Measurements from ENCODE around the gene PXMP2.
"Not testable (repeated sequence)": the region's sequence is repeated elsewhere in the genome, so short reads cannot be mapped to it uniquely, and the experiment has no call there.

DNA sequence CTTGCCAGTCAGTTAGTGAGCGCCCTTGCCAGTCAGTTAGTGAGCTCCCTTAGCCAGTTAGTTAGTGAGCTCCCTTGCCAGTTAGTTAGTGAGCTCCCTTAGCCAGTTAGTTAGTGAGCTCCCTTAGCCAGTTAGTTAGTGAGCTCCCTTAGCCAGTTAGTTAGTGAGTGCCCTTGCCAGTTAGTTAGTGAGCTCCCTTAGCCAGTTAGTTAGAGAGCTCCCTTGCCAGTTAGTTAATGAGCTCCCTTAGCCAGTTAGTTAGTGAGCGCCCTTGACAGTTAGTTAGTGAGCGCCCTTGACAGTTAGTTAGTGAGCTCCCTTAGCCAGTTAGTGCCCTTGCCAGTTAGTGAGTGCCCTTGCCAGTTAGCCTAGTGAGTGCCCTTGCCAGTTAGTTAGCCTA is 7.5 kb downstream of the PXMP2 start:
- TF ChIP-seq, protein P1, sequence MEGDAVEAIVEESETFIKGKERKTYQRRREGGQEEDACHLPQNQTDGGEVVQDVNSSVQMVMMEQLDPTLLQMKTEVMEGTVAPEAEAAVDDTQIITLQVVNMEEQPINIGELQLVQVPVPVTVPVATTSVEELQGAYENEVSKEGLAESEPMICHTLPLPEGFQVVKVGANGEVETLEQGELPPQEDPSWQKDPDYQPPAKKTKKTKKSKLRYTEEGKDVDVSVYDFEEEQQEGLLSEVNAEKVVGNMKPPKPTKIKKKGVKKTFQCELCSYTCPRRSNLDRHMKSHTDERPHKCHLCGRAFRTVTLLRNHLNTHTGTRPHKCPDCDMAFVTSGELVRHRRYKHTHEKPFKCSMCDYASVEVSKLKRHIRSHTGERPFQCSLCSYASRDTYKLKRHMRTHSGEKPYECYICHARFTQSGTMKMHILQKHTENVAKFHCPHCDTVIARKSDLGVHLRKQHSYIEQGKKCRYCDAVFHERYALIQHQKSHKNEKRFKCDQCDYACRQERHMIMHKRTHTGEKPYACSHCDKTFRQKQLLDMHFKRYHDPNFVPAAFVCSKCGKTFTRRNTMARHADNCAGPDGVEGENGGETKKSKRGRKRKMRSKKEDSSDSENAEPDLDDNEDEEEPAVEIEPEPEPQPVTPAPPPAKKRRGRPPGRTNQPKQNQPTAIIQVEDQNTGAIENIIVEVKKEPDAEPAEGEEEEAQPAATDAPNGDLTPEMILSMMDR (conservative IDR thresholded peaks at IDR 0.05): not testable (repeated sequence)
- not testable (repeated sequence) for TF ChIP-seq ZFX (IDR thresholded peaks at IDR 0.05)
